Mesothelial cell of epicardium (in vitro differentiated cells): ENCODE measurements around the gene PDXP. TPM values are rescaled to one million over a fixed set of nuclear protein-coding genes. Genes with fewer than 3 reads are reported as not detected.

Source experiments
- DNase-seq, 2 experiments: peaks; one replicate each; pipeline ENCODE4 v3.0.0; 2021; ENCODE audit warnings: low spot score in 2 of 2; ENCODE audit not compliant: unreplicated experiment in 2 of 2
- H3K27ac Mint-ChIP-seq: 2 replicates; pipeline ENCODE4 v1.8.0; 2021; ENCODE audit warnings: mixed read lengths
- H3K27me3 Mint-ChIP-seq: 2 replicates; pipeline ENCODE4 v1.8.0; 2021; ENCODE audit warnings: low read depth, mixed read lengths
- H3K36me3 Mint-ChIP-seq: 2 replicates; pipeline ENCODE4 v1.8.0; 2021; ENCODE audit warnings: mixed read lengths
- H3K4me1 Mint-ChIP-seq: 2 replicates; pipeline ENCODE4 v1.8.0; 2021; ENCODE audit warnings: mixed read lengths
- H3K4me3 Mint-ChIP-seq: 2 replicates; pipeline ENCODE4 v1.8.0; 2021; ENCODE audit warnings: mild to moderate bottlenecking, moderate library complexity, mixed read lengths
- H3K9me3 Mint-ChIP-seq: 2 replicates; pipeline ENCODE4 v1.8.0; 2021; ENCODE audit warnings: mixed read lengths
- CTCF ChIP-seq: fragments of 200-600 bp; sonication (generic); IDR thresholded peaks from one replicate; pipeline ENCODE4 v1.5.0; 2021; ENCODE audit warnings: antibody characterized with exemption; ENCODE audit not compliant: unreplicated experiment
- total RNA-seq: library from RNA; stranded (reverse); gene quantifications from 3 replicates; pipeline ENCODE4 v1.2.1, GENCODE V29; 2021

The PDXP gene
- total RNA-seq, 1 donor from 2014 or later: 15.6 TPM

GRCh38 chr22:37681001-37681424, 22.5 kb downstream of the PDXP start:
- H3K4me3 Mint-ChIP-seq: no peak overlapping the region

GRCh38 chr22:37681556-37682049, 23.1 kb downstream of the PDXP start:
- Mint-ChIP-seq H3K4me1 (peaks cover 21% of the 10 kb centered on the region), H3K9me3 (no peaks in the 10 kb centered on the region), H3K27me3 (no peaks in the 10 kb centered on the region), H3K36me3 (no peaks in the 10 kb centered on the region), H3K27ac (no peak overlapping the region), H3K4me3 (no peak overlapping the region)
- DNase-seq: peak in 1 of 2 experiments; percentile 72
- TF ChIP-seq CTCF: peak; percentile 73

More at GRCh38 chr22:37681001-37681424, 22.5 kb downstream of the PDXP start:
- H3K27me3 Mint-ChIP-seq: no peaks in the 10 kb centered on the region
- H3K9me3 Mint-ChIP-seq: no peaks in the 10 kb centered on the region
- peaks cover 23% of the 10 kb centered on the region for H3K4me1 Mint-ChIP-seq
- no peaks in the 10 kb centered on the region for H3K36me3 Mint-ChIP-seq
- no peak for DNase-seq
- no peak for TF ChIP-seq CTCF
- H3K27ac Mint-ChIP-seq: no peak overlapping the region

- H3K4me3 Mint-ChIP-seq: peak overlapping the region; percentile 98
- DNase-seq: no peak
- H3K27me3 Mint-ChIP-seq: no peaks in the 10 kb centered on the region
- H3K27ac Mint-ChIP-seq: peak overlapping the region; percentile 9
- peaks cover 21% of the 10 kb centered on the region for H3K4me1 Mint-ChIP-seq
- TF ChIP-seq CTCF: no peak
- H3K9me3 Mint-ChIP-seq: no peaks in the 10 kb centered on the region
- peaks cover 8% of the 10 kb centered on the region for H3K36me3 Mint-ChIP-seq
Observed at GRCh38 chr22:37684803-37685615, 26.5 kb downstream of the PDXP start.

- Mint-ChIP-seq H3K4me1 (peaks cover 18% of the 10 kb centered on the region), H3K27ac (peak within 1 kb of the TSS; percentile 97), H3K9me3 (no peaks in the 10 kb centered on the region), H3K27me3 (no peaks in the 10 kb centered on the region), H3K4me3 (peak within 1 kb of the TSS; percentile 98), H3K36me3 (peaks cover 15% of the 10 kb centered on the region)
- TF ChIP-seq CTCF: no peak
- DNase-seq: peak in 1 of 2 experiments; percentile 83
Observed at GRCh38 chr22:37686002-37686982, 27.8 kb downstream of the PDXP start, which contains the start of gene NOL12. NOL12 (plus strand) TSS chr22:37686343; CDS start chr22:37686393, 50 bp downstream.

- no peak overlapping the region for H3K4me3 Mint-ChIP-seq
Observed at GRCh38 chr22:37690407-37690806, 31.9 kb downstream of the PDXP start.

More at GRCh38 chr22:37690407-37690806, 31.9 kb downstream of the PDXP start:
- Mint-ChIP-seq H3K9me3 (no peaks in the 10 kb centered on the region), H3K4me1 (peaks cover 14% of the 10 kb centered on the region), H3K27me3 (no peaks in the 10 kb centered on the region), H3K36me3 (peaks cover 24% of the 10 kb centered on the region), H3K27ac (no peak overlapping the region)
- TF ChIP-seq CTCF: no peak
- no peak for DNase-seq
